ENCODE results near the gene RPS25. TPM values are rescaled to one million over a fixed set of nuclear protein-coding genes. Genes with fewer than 3 reads are reported as not detected.

Gene RPS25
- total and polyA plus RNA-seq, 9 of the 15 experiments (the other 6 are each of a cell fraction or from before 2014, with no cell fraction given): 1,553 to 5,486 (median 2,471) TPM

DNA sequence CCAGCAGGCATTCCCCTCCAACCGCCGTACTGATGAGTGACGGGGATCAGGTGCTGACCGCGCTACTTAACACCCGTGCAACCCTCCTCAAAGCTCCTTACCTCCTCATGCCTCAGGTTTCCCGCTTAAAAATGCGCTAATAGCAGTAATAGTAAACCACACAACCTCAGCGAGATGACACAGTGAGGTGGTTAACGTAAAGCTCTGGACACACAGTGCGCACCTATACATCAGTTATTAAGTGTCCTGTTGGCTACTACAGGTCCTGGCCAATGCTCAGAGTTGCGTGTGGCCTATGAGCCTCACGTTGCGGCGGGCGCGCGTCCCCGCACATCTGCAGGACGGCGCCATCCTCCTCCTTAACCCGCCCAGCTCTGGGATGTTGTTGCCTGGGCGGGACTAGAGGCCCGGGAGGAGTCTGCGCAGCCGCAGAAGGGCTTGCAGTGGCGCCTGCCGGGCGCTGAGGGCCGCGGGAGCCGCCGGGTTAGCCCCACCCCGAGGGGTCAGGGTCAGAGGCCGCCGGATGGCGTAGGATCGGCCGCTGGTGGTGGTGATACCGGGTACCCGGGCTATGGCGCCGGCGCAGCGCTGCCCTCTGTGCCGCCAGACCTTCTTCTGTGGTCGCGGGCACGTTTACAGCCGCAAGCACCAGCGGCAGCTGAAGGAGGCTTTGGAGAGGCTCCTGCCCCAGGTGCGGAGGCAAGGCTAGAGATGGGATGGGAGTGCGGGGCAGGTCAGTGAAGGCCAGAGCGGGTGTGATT is 20.3 kb downstream of the RPS25 start, which contains the start of gene CENATAC (continued):
- TF ChIP-seq, protein P1, sequence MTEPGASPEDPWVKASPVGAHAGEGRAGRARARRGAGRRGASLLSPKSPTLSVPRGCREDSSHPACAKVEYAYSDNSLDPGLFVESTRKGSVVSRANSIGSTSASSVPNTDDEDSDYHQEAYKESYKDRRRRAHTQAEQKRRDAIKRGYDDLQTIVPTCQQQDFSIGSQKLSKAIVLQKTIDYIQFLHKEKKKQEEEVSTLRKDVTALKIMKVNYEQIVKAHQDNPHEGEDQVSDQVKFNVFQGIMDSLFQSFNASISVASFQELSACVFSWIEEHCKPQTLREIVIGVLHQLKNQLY (CRISPR knock-in tag; conservative IDR thresholded peaks at IDR 0.05): no peak
- no peak for TF ChIP-seq XRCC5 (IDR thresholded peaks at IDR 0.05; ENCODE audit: low read depth, low read length)
- TF ChIP-seq ZFX (CRISPR knock-in tag; IDR thresholded peaks at IDR 0.05): peak; percentile 95
- TF ChIP-seq GABPB1 (CRISPR knock-in tag; IDR thresholded peaks at IDR 0.05): peak; percentile 22
- TF ChIP-seq ZNF766 (CRISPR knock-in tag; conservative IDR thresholded peaks at IDR 0.05): no peak
- peak; percentile 55; the same call in 1 of the 2 replicates for TF ChIP-seq RB1 (IDR thresholded peaks at IDR 0.05; ENCODE audit: low read depth)
- TF ChIP-seq SOX6 (IDR thresholded peaks at IDR 0.05): no peak
- peak; percentile 80; the same call in 1 of the 2 replicates for TF ChIP-seq CBFB (CRISPR knock-in tag; IDR thresholded peaks at IDR 0.05)
- peak; percentile 45; the same call in 1 of the 2 replicates for TF ChIP-seq HNRNPL (IDR thresholded peaks at IDR 0.05; ENCODE audit: low read depth, low read length)
- no peak for TF ChIP-seq TAF9B (IDR thresholded peaks at IDR 0.05; ENCODE audit: partially characterized antibody)
- TF ChIP-seq, protein P2, sequence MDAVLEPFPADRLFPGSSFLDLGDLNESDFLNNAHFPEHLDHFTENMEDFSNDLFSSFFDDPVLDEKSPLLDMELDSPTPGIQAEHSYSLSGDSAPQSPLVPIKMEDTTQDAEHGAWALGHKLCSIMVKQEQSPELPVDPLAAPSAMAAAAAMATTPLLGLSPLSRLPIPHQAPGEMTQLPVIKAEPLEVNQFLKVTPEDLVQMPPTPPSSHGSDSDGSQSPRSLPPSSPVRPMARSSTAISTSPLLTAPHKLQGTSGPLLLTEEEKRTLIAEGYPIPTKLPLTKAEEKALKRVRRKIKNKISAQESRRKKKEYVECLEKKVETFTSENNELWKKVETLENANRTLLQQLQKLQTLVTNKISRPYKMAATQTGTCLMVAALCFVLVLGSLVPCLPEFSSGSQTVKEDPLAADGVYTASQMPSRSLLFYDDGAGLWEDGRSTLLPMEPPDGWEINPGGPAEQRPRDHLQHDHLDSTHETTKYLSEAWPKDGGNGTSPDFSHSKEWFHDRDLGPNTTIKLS (IDR thresholded peaks at IDR 0.05; ENCODE audit: borderline replicate concordance, low read depth): peak; percentile 45; the same call in 1 of the 2 replicates
- TF ChIP-seq RBM15 (IDR thresholded peaks at IDR 0.05; ENCODE audit: insufficient read depth, low read length): no peak
- TF ChIP-seq, protein P3, sequence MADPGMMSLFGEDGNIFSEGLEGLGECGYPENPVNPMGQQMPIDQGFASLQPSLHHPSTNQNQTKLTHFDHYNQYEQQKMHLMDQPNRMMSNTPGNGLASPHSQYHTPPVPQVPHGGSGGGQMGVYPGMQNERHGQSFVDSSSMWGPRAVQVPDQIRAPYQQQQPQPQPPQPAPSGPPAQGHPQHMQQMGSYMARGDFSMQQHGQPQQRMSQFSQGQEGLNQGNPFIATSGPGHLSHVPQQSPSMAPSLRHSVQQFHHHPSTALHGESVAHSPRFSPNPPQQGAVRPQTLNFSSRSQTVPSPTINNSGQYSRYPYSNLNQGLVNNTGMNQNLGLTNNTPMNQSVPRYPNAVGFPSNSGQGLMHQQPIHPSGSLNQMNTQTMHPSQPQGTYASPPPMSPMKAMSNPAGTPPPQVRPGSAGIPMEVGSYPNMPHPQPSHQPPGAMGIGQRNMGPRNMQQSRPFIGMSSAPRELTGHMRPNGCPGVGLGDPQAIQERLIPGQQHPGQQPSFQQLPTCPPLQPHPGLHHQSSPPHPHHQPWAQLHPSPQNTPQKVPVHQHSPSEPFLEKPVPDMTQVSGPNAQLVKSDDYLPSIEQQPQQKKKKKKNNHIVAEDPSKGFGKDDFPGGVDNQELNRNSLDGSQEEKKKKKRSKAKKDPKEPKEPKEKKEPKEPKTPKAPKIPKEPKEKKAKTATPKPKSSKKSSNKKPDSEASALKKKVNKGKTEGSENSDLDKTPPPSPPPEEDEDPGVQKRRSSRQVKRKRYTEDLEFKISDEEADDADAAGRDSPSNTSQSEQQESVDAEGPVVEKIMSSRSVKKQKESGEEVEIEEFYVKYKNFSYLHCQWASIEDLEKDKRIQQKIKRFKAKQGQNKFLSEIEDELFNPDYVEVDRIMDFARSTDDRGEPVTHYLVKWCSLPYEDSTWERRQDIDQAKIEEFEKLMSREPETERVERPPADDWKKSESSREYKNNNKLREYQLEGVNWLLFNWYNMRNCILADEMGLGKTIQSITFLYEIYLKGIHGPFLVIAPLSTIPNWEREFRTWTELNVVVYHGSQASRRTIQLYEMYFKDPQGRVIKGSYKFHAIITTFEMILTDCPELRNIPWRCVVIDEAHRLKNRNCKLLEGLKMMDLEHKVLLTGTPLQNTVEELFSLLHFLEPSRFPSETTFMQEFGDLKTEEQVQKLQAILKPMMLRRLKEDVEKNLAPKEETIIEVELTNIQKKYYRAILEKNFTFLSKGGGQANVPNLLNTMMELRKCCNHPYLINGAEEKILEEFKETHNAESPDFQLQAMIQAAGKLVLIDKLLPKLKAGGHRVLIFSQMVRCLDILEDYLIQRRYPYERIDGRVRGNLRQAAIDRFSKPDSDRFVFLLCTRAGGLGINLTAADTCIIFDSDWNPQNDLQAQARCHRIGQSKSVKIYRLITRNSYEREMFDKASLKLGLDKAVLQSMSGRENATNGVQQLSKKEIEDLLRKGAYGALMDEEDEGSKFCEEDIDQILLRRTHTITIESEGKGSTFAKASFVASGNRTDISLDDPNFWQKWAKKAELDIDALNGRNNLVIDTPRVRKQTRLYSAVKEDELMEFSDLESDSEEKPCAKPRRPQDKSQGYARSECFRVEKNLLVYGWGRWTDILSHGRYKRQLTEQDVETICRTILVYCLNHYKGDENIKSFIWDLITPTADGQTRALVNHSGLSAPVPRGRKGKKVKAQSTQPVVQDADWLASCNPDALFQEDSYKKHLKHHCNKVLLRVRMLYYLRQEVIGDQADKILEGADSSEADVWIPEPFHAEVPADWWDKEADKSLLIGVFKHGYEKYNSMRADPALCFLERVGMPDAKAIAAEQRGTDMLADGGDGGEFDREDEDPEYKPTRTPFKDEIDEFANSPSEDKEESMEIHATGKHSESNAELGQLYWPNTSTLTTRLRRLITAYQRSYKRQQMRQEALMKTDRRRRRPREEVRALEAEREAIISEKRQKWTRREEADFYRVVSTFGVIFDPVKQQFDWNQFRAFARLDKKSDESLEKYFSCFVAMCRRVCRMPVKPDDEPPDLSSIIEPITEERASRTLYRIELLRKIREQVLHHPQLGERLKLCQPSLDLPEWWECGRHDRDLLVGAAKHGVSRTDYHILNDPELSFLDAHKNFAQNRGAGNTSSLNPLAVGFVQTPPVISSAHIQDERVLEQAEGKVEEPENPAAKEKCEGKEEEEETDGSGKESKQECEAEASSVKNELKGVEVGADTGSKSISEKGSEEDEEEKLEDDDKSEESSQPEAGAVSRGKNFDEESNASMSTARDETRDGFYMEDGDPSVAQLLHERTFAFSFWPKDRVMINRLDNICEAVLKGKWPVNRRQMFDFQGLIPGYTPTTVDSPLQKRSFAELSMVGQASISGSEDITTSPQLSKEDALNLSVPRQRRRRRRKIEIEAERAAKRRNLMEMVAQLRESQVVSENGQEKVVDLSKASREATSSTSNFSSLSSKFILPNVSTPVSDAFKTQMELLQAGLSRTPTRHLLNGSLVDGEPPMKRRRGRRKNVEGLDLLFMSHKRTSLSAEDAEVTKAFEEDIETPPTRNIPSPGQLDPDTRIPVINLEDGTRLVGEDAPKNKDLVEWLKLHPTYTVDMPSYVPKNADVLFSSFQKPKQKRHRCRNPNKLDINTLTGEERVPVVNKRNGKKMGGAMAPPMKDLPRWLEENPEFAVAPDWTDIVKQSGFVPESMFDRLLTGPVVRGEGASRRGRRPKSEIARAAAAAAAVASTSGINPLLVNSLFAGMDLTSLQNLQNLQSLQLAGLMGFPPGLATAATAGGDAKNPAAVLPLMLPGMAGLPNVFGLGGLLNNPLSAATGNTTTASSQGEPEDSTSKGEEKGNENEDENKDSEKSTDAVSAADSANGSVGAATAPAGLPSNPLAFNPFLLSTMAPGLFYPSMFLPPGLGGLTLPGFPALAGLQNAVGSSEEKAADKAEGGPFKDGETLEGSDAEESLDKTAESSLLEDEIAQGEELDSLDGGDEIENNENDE (IDR thresholded peaks at IDR 0.05; ENCODE audit: low read depth, low read length): no peak
- no peak; the same call in 1 of the 2 replicates for TF ChIP-seq CBX1 (IDR thresholded peaks at IDR 0.05; ENCODE audit: low read depth)

Measured in K562 (cell line).